ENCODE measurements around the gene HDAC9.

GRCh38 chr7:18976715-18977471 is 481.3 kb downstream of the HDAC9 start:
- no peak for TF ChIP-seq CTCF (conservative IDR thresholded peaks at IDR 0.05; ENCODE audit: low read depth, low read length)
- no peak for TF ChIP-seq EZH2 (IDR thresholded peaks at IDR 0.05; ENCODE audit: borderline replicate concordance, low read depth, low read length, poor library complexity, severe bottlenecking)
